Measurements from ENCODE around the gene MS4A8.

The MS4A8 gene

DNA sequence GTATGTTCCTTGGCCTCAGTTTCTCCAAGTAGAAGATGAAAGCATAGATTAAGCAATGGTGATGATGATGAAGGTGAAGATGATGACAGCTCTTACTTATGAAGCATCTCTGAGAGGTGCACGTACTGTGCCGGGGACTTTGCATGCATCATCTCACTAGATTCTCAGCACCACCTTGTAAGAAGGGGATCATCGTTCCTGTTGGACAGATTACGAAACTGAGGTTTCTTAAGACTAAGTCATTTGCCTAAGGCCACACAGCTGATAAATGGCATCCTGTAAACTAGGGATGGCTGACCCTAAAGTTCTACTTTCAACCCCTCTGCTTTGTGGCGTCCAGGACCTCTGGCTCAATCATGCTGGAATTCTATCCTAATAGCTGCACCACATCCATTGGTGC, 65.9 kb downstream of the MS4A8 start:
- no peak for DNase-seq
